GM21367 (cell line): ENCODE measurements around the gene LRRC17.
"Not testable (repeated sequence)": the region's sequence is repeated elsewhere in the genome, so short reads cannot be mapped to it uniquely, and the experiment has no call there.

Experiments
- ATAC-seq: cut with Tn5 transposase; IDR thresholded peaks from one replicate; pipeline ENCODE4 v1.9.1; 2021; ENCODE audit not compliant: unreplicated experiment

LRRC17 gene

DNA sequence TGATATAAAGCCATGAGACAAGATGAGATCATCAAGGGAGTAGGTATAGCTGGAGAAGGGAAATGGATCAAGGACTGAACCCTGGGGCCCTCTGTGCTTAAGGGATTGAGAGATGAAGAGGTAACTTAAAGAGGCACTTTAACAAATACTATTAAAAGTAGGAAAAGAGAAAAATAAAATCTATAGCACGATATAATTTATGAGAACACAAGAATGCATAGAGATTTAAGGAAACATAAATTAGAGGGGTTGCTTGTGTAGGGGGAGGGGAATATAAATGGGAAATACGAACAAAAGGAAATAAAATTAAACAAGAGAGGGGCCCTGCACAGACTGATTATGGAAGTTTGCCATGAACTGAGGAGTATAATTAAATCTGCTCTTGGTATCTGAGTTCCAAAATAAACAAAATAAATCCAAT, 15.6 kb upstream of the LRRC17 start:
- ATAC-seq: no peak

DNA sequence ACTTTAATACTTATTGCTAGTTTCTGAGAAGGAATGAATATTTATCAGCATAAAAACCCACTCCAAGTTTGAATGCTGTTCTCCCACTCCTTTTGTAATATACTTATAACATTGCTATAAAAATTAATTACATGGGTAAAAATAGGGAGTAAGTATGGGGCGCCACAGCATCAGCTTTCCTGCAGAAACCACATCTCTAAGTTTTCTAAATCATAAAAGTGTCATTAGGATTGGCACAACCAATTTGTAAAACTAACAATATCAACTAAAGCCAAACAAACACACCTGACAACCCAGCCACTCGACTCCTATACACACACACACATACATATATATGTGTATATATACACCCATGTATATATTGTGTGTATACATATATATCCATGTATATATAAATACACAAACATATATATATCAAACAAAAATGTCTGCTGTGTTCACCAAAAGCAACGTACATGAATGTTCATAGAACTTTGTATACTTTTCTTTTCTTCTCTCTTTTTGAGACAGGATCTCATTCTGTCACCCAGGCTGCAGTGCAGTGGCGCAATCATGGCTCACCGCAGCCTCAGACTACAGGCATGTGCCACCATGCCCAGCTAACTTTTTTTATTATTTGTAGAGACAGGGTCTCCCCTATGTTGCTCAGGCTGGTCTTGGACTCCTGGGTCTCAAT, 14.8 kb upstream of the LRRC17 start:
- ATAC-seq: no peak

DNA sequence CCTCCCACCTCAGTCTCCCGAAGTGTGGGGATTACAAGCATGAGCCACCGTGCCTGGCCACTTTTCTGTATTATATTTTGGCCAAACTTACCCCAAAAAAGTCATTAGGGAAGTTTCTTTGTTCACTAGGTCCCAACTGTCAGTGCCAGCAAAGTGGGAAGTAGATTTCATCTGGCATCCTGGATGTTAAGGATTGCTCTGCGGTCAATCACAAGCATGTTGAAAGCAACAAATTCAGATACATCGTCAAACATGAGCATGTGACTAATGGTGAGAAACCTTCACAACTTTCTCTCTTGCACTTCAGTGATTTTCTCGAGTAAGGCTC, 14.3 kb upstream of the LRRC17 start:
- no peak for ATAC-seq

DNA sequence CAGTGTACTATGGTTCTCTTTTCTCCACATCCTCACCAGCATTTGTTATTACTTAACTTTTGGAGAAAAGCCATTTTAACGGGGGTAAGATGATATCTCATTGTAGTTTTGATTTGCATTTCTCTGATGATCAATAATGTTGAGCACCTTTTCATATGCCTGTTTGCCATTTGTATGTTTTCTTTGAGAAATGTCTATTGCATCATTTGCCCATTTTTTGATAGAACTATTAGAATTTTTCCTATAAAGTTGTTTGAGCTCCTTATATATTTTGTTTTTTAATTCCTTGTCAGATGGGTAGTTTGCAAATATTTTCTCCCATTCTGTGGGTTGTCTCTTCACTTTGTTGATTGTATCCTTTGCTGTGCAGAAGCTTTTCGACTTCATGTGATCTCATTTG, 10.7 kb upstream of the LRRC17 start:
- not testable (repeated sequence) for ATAC-seq

DNA sequence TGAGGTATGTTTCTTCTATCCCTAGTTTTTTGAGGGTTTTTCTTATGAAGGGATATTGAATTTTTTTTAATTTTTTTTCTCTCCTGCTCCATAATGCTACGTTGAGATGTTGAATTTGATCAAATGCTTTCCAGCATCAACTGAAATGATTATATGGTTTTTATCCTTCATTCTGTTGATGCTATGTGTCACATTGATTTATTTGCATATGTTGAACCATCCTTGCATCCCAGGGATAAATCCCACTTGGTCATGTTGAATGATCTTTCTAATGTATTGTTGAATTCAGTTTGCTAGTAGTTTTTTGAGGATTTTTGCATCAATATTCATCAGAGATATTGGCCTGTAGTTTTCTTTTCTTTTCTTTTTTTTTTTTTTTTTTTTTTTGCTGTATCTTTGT, 9.2 kb upstream of the LRRC17 start:
- not testable (repeated sequence) for ATAC-seq

DNA sequence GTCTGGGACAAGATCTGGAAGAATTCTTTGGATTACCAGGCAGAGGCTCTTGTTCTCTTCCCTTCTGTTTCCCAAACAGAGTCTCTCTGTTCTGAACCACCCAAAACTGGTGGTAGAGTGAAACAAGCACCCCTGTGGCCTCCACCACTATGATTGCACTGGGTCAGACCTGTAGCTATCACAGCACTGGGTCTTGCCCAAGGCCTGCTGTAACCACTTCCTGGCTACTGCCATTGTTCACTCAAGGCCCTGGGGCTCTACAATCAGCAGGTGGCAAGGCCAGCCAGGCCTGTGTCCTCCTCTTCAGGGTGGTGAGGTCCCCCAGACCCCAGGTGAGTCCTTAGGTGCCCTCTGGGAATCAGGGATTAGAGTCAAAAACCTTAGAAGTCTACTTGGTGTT, 4.1 kb upstream of the LRRC17 start:
- no peak for ATAC-seq

DNA sequence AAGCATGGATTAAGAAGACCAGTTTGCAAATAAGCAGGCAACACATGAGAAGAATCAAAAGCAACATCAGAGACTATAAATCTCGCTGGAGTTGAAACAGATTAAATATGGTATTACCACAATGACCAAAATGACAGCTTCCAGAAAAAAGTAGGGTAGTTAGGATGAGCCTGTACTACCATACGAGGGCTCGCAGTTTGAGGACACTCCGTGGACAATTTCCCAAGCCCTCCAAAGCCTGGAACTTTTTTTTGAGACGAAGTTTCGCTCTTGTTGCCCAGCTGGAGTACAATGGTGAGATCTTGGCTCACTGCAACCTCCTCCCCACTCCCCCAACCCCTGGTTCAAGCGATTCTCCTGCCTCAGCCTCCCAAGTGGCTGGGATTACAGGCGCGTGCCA, 1.0 kb downstream of the LRRC17 start:
- no peak for ATAC-seq

DNA sequence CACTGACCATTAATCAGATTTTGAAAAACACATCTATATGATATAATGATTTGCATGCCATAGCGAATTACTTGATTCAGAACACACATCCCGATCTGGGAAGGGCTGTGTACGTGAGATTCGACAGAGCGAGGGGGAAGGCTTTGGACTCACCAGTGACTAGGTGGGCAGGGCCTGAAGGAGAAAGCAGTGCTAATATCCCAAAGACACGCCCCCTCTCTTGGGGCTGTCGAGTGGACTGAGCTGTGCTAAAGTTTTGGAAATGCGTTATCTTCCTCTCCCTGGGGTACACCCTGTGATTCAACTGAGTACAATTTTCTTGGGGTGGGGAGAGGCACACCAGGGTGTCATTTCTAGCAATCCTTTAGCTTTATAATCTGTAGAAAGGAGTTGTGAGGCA, 1.8 kb downstream of the LRRC17 start:
- no peak for ATAC-seq

DNA sequence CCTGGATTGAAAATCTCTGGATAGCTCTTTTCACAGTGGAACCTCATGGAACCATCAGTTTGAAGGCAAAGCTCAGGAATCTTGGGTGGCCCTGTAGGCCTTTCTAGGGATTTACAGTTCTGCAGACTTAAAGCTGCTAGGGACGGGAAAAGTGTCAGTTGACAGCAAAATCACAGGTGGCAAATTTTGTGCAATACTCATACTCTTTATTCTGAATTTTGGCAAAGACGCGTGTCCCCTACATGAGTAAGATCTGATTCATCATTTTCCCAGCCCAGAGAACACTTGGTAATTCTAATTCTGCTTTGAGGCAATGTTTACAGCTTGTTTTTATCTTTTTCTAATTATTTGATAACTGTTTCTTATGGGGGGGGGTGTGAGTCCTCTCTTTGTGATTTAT, 3.6 kb downstream of the LRRC17 start:
- ATAC-seq: no peak

DNA sequence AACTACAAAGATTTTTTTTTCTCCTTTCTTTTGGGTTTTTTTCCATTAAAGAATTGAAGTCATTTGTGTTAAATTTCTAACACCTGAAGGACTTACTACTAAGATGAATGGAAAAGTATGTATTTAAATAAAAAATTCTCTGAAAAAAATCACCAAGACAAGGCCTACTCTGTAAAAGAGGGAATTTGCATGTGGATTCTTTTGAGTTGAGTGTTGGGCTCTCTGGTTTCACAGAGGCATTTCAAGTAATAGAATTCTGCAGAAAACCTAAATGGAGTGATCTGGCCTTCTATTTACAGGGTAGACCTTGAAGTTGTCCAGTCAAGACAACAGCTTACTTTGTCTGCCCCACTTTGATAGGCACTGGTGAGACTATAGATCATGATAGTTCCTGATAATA, 4.1 kb downstream of the LRRC17 start:
- ATAC-seq: no peak

DNA sequence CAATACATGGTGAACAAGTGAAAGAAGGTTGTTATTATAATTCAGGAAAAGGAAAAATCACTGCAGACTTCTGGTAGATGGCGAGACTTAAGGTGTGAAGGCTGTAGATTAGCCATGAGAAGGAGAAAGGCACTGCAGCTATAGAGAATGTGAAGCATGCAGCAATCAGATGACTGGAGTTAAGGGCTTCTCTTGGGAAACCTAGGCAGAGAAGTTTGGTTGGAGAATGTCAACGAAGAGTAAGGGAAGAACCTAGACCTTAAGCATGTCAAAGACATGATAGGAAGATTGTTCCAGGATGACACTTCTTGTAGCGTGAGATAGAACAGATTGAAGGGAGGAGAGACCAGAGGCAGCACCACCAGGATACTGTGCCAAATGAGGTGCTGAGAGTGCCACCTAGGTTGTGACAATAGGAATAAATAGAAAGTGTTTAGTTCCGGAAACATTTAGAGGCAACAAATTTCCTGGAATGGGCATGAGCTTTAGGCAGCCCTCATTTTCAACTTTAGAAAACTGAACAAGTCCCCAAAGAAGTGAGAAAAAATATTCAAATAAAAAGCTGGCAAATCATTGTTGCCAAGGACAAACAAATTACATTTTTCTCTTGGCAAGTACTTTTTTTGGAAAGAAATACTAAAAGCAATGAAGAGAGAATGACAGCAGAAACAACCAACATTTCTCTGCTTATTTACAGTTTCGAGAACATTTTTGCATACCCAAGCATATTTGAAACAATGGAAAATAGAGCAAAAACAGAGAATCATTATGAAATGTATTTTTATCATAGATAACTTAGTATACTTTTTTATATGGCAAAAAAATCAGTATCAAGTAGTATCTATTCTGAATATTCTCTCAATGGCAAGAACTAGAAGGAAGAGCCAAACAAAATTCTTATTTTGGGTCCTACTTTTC, 4.9 kb downstream of the LRRC17 start:
- no peak for ATAC-seq

DNA sequence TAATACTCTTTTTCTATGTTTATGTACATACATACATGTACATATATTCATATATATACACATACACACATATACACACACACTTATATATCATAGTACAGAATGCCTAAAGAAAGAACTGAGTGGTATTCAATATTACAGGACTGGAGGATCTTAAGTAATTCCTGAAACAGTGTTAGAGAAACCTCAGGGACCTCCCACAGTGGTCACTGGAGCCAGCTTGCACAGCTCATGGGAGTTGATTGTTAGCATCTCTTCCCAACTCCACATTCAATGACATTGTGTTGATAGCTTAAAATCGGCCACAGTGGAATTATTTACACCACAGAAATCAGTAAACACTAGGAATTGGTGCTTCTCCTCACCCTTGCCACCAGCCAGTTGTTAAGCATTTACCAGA, 6.0 kb downstream of the LRRC17 start:
- no peak for ATAC-seq

DNA sequence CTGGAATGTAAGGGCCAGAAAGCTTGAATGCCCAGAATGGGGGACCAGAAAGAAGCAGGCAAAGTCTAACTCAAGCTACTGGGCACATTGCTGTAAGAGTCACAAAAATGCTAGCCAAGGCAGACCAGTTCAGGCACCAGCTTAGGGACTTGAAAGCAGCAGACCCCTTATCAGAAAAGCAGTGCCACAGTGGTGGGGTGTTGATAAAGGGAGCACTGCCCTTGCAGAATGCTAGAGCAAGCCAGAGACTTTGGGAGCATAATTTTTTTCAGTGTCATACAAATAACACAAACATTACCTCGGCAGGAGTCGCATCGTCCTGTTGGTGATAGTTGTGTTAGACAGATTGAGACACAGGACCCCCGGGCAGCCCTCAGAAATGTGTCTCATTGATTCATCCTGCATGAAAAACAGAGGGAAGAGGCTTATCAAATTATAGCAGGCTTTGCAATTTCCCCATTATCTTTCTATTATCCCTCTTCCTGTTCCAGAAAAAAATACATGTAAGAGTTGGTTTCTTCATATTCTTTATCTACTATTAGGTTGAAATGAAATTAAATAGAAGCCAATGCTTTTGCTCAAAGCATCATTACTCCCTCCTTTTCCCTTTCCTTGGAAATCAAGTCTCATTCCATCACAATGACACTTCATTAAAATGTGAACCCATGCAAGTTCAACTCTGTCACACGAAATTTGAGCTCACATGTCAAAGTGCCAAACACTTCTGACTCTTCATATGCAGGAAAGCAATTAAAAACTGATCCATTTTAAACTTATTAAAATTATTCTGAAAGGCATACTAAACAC, 13.4 kb downstream of the LRRC17 start:
- ATAC-seq: no peak

DNA sequence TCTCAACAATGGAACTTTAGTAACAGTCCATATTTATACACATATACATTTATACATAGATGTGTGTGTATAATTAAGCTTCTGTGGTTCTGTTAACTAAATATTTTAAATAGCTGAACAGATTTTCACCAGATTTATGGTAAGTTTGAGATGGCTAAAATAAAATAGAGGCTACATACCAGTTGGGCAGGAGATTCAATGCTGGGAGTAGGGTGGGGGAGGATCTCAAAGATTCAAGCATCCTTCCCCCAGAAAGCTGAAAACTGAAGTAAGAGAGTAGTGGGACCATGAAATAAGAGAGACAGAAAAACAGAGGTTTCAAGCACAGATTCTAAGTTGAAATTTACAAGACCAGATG, 14.0 kb downstream of the LRRC17 start:
- no peak for ATAC-seq

DNA sequence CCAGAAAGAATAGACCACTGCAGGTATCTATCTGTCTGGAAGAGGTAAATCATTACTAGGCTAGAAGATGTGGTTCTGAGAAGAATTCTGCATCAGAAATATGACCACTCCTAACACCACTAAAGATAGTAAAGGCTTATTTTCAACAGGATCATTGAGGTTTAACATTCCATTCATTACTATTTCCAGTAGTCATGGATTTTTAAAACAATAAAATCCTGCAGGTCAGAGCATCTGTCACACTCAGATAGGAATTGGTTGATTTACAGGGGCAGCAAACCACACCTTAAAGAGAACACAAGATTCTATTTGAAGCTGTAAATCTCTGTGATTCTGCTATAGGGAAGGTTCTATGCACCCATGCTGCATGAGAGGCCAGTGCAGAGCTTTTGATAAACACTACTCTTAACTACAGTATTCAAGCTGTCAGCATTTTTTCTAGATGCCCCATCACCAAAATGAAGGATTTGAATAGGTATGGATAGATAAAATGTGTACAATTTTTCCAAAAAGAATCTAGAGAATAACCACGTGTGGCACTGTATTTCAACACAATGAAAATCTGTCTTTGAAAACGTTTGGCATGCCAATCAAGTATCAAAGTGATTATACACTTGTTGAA, 14.6 kb downstream of the LRRC17 start:
- ATAC-seq: no peak

DNA sequence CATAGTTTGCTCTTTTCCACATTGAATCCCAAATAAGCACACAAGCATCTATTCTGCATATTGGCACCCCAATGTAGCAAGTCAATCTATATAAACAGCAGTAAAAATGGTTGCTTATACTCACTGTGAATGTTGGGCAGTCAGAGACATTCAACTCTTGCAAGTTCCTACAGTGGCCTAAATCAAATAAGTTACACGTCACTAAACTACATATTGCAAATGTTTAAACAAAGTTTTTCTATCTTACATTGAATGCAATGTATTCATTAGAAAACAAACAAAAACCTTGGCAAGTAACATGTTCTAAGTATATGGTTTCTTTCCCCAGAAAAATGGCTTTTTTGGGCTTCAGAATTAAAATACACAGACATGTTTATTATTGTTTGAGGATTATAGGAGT, 19.0 kb downstream of the LRRC17 start:
- ATAC-seq: no peak

DNA sequence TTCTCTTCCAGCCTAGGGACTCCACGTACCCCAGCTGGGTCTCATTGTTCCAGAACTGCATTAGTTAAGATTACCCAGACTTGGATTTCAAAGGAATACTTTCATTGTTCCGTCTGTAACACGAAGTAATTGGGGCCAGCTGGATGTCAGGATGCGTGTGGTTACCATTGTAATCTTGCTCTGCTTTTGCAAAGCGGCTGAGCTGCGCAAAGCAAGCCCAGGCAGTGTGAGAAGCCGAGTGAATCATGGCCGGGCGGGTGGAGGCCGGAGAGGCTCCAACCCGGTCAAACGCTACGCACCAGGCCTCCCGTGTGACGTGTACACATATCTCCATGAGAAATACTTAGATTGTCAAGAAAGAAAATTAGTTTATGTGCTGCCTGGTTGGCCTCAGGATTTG, 21.0 kb downstream of the LRRC17 start:
- no peak for ATAC-seq

DNA sequence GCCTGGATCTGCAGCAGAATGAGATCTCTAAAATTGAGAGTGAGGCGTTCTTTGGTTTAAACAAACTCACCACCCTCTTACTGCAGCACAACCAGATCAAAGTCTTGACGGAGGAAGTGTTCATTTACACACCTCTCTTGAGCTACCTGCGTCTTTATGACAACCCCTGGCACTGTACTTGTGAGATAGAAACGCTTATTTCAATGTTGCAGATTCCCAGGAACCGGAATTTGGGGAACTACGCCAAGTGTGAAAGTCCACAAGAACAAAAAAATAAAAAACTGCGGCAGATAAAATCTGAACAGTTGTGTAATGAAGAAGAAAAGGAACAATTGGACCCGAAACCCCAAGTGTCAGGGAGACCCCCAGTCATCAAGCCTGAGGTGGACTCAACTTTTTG, 21.4 kb downstream of the LRRC17 start:
- ATAC-seq: no peak

DNA sequence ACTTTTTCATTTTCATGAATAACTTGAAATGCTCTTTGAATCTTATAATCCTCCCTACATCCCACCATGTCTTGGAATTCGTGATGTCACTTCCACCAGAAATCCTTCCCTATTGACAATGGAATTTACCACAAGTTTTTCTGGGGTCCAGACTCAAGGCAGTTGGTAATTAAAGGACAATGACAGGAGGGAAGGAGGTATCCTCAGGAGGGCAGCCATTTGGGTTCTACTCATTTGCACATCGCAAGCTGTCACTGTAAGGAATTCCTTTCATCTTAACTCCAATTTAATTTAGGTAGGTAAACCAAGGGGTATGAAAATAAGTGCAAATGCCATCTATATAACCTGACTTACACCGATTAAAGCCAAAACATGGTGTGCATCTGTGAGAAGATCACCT, 21.9 kb downstream of the LRRC17 start:
- ATAC-seq: no peak

DNA sequence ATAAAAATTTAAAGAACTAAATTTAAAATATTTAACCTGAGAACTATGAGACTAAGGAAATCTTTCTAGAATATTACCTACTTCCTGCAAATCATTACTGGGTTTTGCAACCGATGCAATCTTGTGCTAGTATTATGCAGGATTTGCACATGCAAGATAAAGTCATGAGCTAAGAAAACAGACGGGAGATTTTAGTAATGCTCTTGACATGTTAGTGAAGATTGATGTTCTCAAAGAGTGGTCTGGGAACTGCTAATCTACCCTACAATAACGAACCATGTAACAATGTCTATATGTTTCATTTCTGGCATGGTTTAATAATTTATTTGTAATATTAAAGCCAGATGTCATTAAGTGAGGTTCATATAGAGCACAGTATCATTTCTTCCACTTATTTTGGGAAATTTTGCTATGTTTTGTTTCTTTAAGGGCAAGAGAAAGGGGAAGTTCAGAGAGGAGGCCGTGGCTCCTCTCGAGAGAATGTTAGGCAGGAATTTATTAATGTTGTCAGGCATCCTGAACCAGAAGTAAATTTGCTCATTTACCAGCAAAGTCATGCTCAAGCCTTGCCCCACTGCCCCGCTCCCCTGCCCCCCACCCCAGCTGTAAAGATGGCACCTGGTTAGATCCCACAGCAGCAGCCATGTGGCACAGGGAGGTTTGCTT, 22.8 kb downstream of the LRRC17 start:
- ATAC-seq: no peak

DNA sequence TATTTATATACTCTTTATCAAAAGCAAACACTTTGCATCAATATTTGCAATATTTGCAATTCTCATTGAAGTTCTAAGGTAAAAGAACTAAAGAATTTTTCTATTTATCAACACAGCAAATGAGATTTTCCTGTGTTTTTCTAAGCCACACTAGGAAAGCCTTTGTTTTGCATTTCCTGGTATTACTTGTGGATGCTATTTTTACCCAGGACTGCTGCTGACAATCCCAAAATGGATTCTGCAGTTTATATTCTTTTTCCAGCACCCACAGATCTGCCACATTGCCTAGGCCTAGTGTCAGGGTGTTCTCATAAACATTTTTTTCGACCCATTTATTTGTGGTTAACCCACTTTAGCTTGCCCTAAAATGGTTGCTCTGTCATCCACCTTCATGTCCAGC, 25.9 kb downstream of the LRRC17 start:
- ATAC-seq: no peak
